WERI-Rb-1 (cell line): ENCODE data around the gene LEFTY1.

Experiments
- DNase-seq: peaks from one replicate; pipeline ENCODE4 v3.0.0-alpha.2; 2020
- H3K27ac ChIP-seq: fragments of 250-450 bp; sonication (Bioruptor Pico); 2 replicates; pipeline ENCODE4 v1.5.1; 2020; ENCODE audit warnings: mild to moderate bottlenecking, moderate library complexity
- H3K27me3 ChIP-seq: fragments of 250-450 bp; sonication (Bioruptor Pico); 2 replicates; pipeline ENCODE4 v1.5.1; 2021; ENCODE audit warnings: mild to moderate bottlenecking, low read depth, moderate library complexity; ENCODE audit not compliant: insufficient read depth, severe bottlenecking
- H3K36me3 ChIP-seq: fragments of 250-450 bp; sonication (Bioruptor Pico); 2 replicates; pipeline ENCODE4 v1.5.1; 2020; ENCODE audit warnings: mild to moderate bottlenecking, moderate library complexity
- H3K4me3 ChIP-seq: 2 replicates; pipeline ENCODE4 v1.5.1; 2011; ENCODE audit warnings: low read depth, mild to moderate bottlenecking, control low read depth, low read length
- H3K9me3 ChIP-seq: fragments of 250-450 bp; sonication (Bioruptor Pico); 2 replicates; pipeline ENCODE4 v1.5.1; 2021; ENCODE audit warnings: mild to moderate bottlenecking, moderate library complexity; ENCODE audit not compliant: severe bottlenecking
- CTCF ChIP-seq: IDR thresholded peaks from 2 replicates; pipeline ENCODE4 v1.5.1; 2011; ENCODE audit warnings: low read depth, mild to moderate bottlenecking, control low read depth, inconsistent platforms, low read length

The LEFTY1 gene

GRCh38 chr1:225923692-225924555 is 35.0 kb upstream of the LEFTY1 start, which contains the start of gene PYCR2:
PYCR2 (minus strand) TSS chr1:225924250; CDS start chr1:225924110, 140 bp downstream.
- TF ChIP-seq CTCF = no peak
- no peaks in the 10 kb centered on the region for H3K27me3 ChIP-seq
- H3K9me3 ChIP-seq = no peaks in the 10 kb centered on the region
- peak; percentile 85 for DNase-seq
- peak within 1 kb of the TSS; percentile 68 for H3K4me3 ChIP-seq
- peaks cover 6% of the 10 kb centered on the region; the same call in 1 of the 2 replicates for H3K36me3 ChIP-seq
- peak within 1 kb of the TSS; percentile 95 for H3K27ac ChIP-seq

- TF ChIP-seq CTCF = no peak
- Histone ChIP-seq H3K36me3 (peaks cover 6% of the 10 kb centered on the region; the same call in 1 of the 2 replicates), H3K27me3 (no peaks in the 10 kb centered on the region), H3K9me3 (no peaks in the 10 kb centered on the region), H3K27ac (peak overlapping the region; percentile 95), H3K4me3 (peak overlapping the region; percentile 68)
- DNase-seq = no peak
Measured at GRCh38 chr1:225923381-225923691, 34.4 kb upstream of the LEFTY1 start.

DNA sequence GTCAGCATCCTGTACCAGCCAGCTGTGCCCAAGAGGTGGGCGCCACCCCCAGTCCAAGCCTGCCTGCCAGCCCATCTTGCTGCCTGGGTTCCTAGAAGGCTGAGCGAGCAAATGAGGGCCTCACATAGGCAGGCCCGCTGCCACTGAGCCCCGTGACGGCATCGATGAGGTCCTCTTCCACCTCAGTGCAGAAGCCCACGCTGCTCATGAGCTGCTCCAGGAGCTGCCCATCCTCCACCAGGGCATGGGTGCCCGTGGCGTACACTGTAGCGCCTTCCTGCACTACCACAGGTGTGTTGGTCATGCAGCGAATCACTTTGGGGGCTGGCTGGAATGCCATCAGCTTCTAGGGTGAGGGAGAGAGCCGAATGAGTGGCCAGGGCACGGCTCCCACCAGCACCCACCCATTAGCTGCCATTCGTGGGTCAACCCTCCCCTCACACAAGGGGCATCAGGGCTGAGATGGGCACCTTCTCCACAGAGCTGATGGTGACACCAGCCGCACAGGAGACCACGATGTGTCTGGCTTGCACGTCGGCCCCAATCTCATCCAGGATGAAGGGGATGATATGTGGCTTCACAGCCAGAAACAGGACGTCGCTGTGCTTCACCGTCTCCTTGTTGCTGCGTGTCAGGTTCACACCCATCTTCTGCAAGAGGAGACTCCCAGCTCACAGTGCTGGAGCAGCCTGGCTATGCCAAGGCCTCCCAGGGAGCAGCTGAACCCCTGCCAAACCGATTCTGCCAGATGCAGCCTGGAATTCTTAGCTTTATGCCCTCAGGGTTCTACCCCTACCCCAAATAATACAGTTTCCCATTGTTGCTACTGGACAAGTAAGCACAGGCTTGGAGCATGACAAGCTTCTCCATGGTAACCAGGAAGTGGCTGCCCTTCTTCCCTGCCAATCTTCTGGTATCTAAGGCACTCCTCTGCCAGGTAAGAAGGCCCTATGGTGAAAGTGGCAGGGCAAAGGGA is 33.1 kb upstream of the LEFTY1 start:
- H3K27ac ChIP-seq = no peak overlapping the region
- no peak for TF ChIP-seq CTCF
- H3K36me3 ChIP-seq = peaks cover 6% of the 10 kb centered on the region; the same call in 1 of the 2 replicates
- no peak for DNase-seq
- H3K4me3 ChIP-seq = no peak overlapping the region
- no peaks in the 10 kb centered on the region for H3K9me3 ChIP-seq
- no peaks in the 10 kb centered on the region for H3K27me3 ChIP-seq

DNA sequence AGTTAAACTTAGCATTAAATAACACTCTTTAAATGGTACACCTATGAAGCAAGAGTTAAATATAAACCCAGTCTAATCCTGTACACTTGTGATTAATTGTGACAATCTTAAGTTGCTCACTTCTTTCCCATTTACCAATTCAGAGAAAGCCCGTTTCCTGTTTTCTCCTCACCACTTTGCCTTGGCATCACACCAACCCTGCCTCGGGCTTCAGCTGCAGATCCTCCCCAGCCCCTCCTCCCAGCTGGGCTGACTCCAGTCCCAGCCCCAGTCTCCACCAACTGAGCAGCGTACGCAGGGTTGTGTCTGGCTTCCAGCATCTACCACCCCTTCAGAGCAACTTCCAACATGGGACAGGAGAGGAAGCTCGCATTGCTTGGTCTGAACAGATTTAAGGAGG is 31.0 kb upstream of the LEFTY1 start:
- DNase-seq = no peak
- Histone ChIP-seq H3K4me3 (no peak overlapping the region), H3K27me3 (no peaks in the 10 kb centered on the region), H3K36me3 (peaks cover 6% of the 10 kb centered on the region; the same call in 1 of the 2 replicates), H3K27ac (no peak overlapping the region), H3K9me3 (no peaks in the 10 kb centered on the region)
- TF ChIP-seq CTCF = no peak

DNA sequence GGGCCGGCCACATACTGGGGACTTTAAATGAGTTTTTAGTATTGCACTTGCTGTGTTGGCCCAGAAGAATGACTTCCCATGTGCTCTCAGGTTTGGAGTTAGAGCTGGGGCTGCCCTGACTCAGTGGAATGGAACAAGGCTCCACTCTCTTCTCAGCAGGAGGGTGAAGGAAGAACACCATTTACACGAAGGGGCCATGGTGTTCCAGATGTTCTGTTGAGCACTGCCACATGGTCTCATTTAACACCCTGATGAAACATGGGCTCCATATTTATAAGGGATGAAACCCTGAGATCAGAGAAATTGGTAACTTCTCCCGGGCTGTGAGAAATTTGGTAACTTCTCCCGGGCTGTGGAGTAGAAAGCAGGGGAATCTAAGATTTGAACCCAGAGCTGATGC is 29.3 kb upstream of the LEFTY1 start:
- Histone ChIP-seq H3K27ac (no peak overlapping the region), H3K9me3 (no peaks in the 10 kb centered on the region), H3K27me3 (no peaks in the 10 kb centered on the region), H3K4me3 (no peak overlapping the region), H3K36me3 (peaks cover 3% of the 10 kb centered on the region; the same call in 1 of the 2 replicates)
- no peak for DNase-seq
- no peak for TF ChIP-seq CTCF
